Measurements from ENCODE around the gene DCDC1. TPM values are rescaled to one million over a fixed set of nuclear protein-coding genes. Genes with fewer than 3 reads are reported as not detected.

The DCDC1 gene
- total RNA-seq, 4 donors from 2014 or later, result 0.17 TPM; not detected in 3

GRCh38 chr11:30991376-30991775, 378.2 kb downstream of the DCDC1 start:
- DNase-seq (ENCODE audit: extremely low spot score), result no peak
- intact Hi-C loops (cut with DNase I), result no loop called here
- WGBS, result 83% methylated on average over 4 of the region's 4 CpGs

GRCh38 chr11:30990625-30991296, 378.8 kb downstream of the DCDC1 start:
- DNase-seq (ENCODE audit: extremely low spot score), result no peak
- H3K9me3 ChIP-seq, result no peaks in the 10 kb centered on the region
- no peak overlapping the region for H3K4me3 ChIP-seq
- H3K36me3 ChIP-seq, result no peaks in the 10 kb centered on the region
- H3K4me1 ChIP-seq, result no peaks in the 10 kb centered on the region
- H3K27me3 ChIP-seq, result no peaks in the 10 kb centered on the region
- intact Hi-C loops (cut with DNase I), result no loop called here
- TF ChIP-seq POLR2A (IDR thresholded peaks at IDR 0.05; ENCODE audit: low read depth), result no peak
- TF ChIP-seq POLR2AphosphoS5 (IDR thresholded peaks at IDR 0.05), result no peak
- no peak for TF ChIP-seq CTCF (IDR thresholded peaks at IDR 0.05)
- TF ChIP-seq EP300 (IDR thresholded peaks at IDR 0.05), result no peak
- H3K27ac ChIP-seq (replicated peaks in 1 of 4), result no peak overlapping the region
- WGBS, result 74% methylated on average over 7 of the region's 7 CpGs

More at GRCh38 chr11:30991376-30991775, 378.2 kb downstream of the DCDC1 start:
- Histone ChIP-seq H3K4me1 (no peaks in the 10 kb centered on the region), H3K27ac (replicated peaks in 1 of 4) (no peak overlapping the region), H3K36me3 (no peaks in the 10 kb centered on the region), H3K27me3 (no peaks in the 10 kb centered on the region), H3K9me3 (no peaks in the 10 kb centered on the region), H3K4me3 (no peak overlapping the region)
- no peak for TF ChIP-seq POLR2AphosphoS5 (IDR thresholded peaks at IDR 0.05)
- no peak for TF ChIP-seq CTCF (IDR thresholded peaks at IDR 0.05)
- TF ChIP-seq POLR2A (IDR thresholded peaks at IDR 0.05; ENCODE audit: low read depth), result no peak
- TF ChIP-seq EP300 (IDR thresholded peaks at IDR 0.05), result no peak

DNA sequence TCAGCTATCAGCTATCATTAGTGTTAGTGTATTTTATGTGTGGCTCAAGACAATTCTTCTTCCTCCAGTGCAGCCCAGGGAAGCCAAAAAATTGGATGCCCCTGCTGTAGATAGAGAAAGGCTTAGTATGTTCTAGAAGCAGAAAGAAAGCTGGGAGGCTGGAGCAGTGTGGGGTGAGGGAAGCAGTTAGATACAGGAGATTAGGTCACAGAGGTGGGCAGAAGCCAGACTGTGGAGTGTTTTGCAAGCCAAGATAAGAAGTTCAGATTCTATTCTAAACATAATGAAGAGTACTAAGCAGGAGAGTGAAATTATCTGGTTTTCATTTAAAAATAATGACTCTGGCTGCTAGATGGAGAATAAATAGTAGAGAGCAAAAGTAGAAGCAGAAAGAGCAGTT, 381.7 kb downstream of the DCDC1 start:
- TF ChIP-seq CTCF (IDR thresholded peaks at IDR 0.05) (no peak), POLR2A (IDR thresholded peaks at IDR 0.05; ENCODE audit: low read depth) (no peak), POLR2AphosphoS5 (IDR thresholded peaks at IDR 0.05) (no peak), EP300 (IDR thresholded peaks at IDR 0.05) (no peak)
- Histone ChIP-seq H3K27ac (replicated peaks in 1 of 4) (no peak overlapping the region), H3K4me1 (no peaks in the 10 kb centered on the region), H3K4me3 (no peak overlapping the region), H3K27me3 (no peaks in the 10 kb centered on the region), H3K9me3 (no peaks in the 10 kb centered on the region), H3K36me3 (no peaks in the 10 kb centered on the region)
- intact Hi-C loops (cut with DNase I), result no loop called here
- no peak for DNase-seq (ENCODE audit: extremely low spot score)

- TF ChIP-seq EP300 (IDR thresholded peaks at IDR 0.05) (no peak), CTCF (IDR thresholded peaks at IDR 0.05) (no peak), POLR2A (IDR thresholded peaks at IDR 0.05; ENCODE audit: low read depth) (no peak), POLR2AphosphoS5 (IDR thresholded peaks at IDR 0.05) (no peak)
- intact Hi-C loops (cut with DNase I), result no loop called here
- H3K4me1 ChIP-seq, result no peaks in the 10 kb centered on the region
- no peak overlapping the region for H3K27ac ChIP-seq (replicated peaks in 1 of 4)
- DNase-seq (ENCODE audit: extremely low spot score), result no peak
- H3K9me3 ChIP-seq, result no peaks in the 10 kb centered on the region
- H3K36me3 ChIP-seq, result no peaks in the 10 kb centered on the region
- H3K4me3 ChIP-seq, result no peak overlapping the region
- no peaks in the 10 kb centered on the region for H3K27me3 ChIP-seq
Observed at GRCh38 chr11:30985536-30985935, 384.0 kb downstream of the DCDC1 start.

GRCh38 chr11:30984827-30985226, 384.7 kb downstream of the DCDC1 start:
- no peaks in the 10 kb centered on the region for H3K4me1 ChIP-seq
- no peak overlapping the region for H3K27ac ChIP-seq (replicated peaks in 1 of 4)
- WGBS, result 66% methylated on average over 3 of the region's 3 CpGs
- no peak for DNase-seq (ENCODE audit: extremely low spot score)
- H3K4me3 ChIP-seq, result no peak overlapping the region
- TF ChIP-seq POLR2A (IDR thresholded peaks at IDR 0.05; ENCODE audit: low read depth), result no peak
- no peak for TF ChIP-seq EP300 (IDR thresholded peaks at IDR 0.05)
- no peak for TF ChIP-seq POLR2AphosphoS5 (IDR thresholded peaks at IDR 0.05)
- no peak for TF ChIP-seq CTCF (IDR thresholded peaks at IDR 0.05)
- intact Hi-C loops (cut with DNase I), result no loop called here
- H3K27me3 ChIP-seq, result no peaks in the 10 kb centered on the region
- H3K9me3 ChIP-seq, result no peaks in the 10 kb centered on the region
- H3K36me3 ChIP-seq, result no peaks in the 10 kb centered on the region

Measured in esophagus muscularis mucosa (tissue), 4 donors.